Nephron progenitor cell (in vitro differentiated cells): Measurements from ENCODE around the gene LANCL3.

Source experiments
- DNase-seq: peaks from one replicate; pipeline ENCODE4 v3.0.0; 2021
- H3K27ac Mint-ChIP-seq: 2 replicates; pipeline ENCODE4 v1.8.0; 2021; ENCODE audit warnings: mild to moderate bottlenecking, moderate library complexity, mixed read lengths
- H3K27me3 Mint-ChIP-seq: 2 replicates; pipeline ENCODE4 v1.8.0; 2021; ENCODE audit warnings: mild to moderate bottlenecking, low read depth, mixed read lengths; ENCODE audit not compliant: poor library complexity
- H3K36me3 Mint-ChIP-seq: 2 replicates; pipeline ENCODE4 v1.8.0; 2021; ENCODE audit warnings: low read depth, mixed read lengths
- H3K4me1 Mint-ChIP-seq: 2 replicates; pipeline ENCODE4 v1.8.0; 2021; ENCODE audit warnings: mixed read lengths
- H3K4me3 Mint-ChIP-seq: 2 replicates; pipeline ENCODE4 v1.8.0; 2021; ENCODE audit warnings: mild to moderate bottlenecking, moderate library complexity, mixed read lengths
- H3K9me3 Mint-ChIP-seq: 2 replicates; pipeline ENCODE4 v1.8.0; 2021; ENCODE audit warnings: mild to moderate bottlenecking, moderate library complexity, mixed read lengths
- TF ChIP-seq, protein P1 (sequence below): fragments of 200-600 bp; sonication (generic); IDR thresholded peaks from 2 replicates; pipeline ENCODE4 v1.5.0; 2021; ENCODE audit warnings: antibody characterized with exemption

LANCL3 gene

GRCh38 chrX:37679888-37680287 lies 108.4 kb downstream of the LANCL3 start:
- DNase-seq = no peak
- Mint-ChIP-seq H3K36me3 (no peaks in the 10 kb centered on the region), H3K4me1 (no peaks in the 10 kb centered on the region), H3K4me3 (no peak overlapping the region), H3K27ac (no peak overlapping the region), H3K27me3 (peaks cover under 1% of the 10 kb centered on the region), H3K9me3 (peaks cover 21% of the 10 kb centered on the region)
- TF ChIP-seq, protein P1, sequence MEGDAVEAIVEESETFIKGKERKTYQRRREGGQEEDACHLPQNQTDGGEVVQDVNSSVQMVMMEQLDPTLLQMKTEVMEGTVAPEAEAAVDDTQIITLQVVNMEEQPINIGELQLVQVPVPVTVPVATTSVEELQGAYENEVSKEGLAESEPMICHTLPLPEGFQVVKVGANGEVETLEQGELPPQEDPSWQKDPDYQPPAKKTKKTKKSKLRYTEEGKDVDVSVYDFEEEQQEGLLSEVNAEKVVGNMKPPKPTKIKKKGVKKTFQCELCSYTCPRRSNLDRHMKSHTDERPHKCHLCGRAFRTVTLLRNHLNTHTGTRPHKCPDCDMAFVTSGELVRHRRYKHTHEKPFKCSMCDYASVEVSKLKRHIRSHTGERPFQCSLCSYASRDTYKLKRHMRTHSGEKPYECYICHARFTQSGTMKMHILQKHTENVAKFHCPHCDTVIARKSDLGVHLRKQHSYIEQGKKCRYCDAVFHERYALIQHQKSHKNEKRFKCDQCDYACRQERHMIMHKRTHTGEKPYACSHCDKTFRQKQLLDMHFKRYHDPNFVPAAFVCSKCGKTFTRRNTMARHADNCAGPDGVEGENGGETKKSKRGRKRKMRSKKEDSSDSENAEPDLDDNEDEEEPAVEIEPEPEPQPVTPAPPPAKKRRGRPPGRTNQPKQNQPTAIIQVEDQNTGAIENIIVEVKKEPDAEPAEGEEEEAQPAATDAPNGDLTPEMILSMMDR = no peak

- Mint-ChIP-seq H3K27me3 (peaks cover 22% of the 10 kb centered on the region), H3K36me3 (no peaks in the 10 kb centered on the region), H3K4me3 (peak overlapping the region; percentile 25), H3K27ac (no peak overlapping the region), H3K4me1 (no peaks in the 10 kb centered on the region), H3K9me3 (peaks cover 28% of the 10 kb centered on the region)
- TF ChIP-seq, protein P1 = no peak
- no peak for DNase-seq
Measured at GRCh38 chrX:37684426-37684825, 113.0 kb downstream of the LANCL3 start.

- Mint-ChIP-seq H3K36me3 (no peaks in the 10 kb centered on the region), H3K27ac (no peak overlapping the region), H3K27me3 (peaks cover 22% of the 10 kb centered on the region), H3K9me3 (peaks cover 28% of the 10 kb centered on the region), H3K4me1 (no peaks in the 10 kb centered on the region), H3K4me3 (peak overlapping the region; percentile 28)
- TF ChIP-seq, protein P1 = no peak
- no peak for DNase-seq
Measured at GRCh38 chrX:37684973-37685372, 113.5 kb downstream of the LANCL3 start.

- Mint-ChIP-seq H3K4me1 (no peaks in the 10 kb centered on the region), H3K36me3 (no peaks in the 10 kb centered on the region), H3K27ac (no peak within 1 kb of the TSS), H3K4me3 (peak within 1 kb of the TSS; percentile 71), H3K27me3 (peaks cover 22% of the 10 kb centered on the region), H3K9me3 (peaks cover 26% of the 10 kb centered on the region)
- TF ChIP-seq, protein P1 = no peak
- peak; percentile 57 for DNase-seq
Measured at GRCh38 chrX:37685381-37686359, 114.2 kb downstream of the LANCL3 start, which contains the start of gene XK. Gene XK, plus strand, starts transcription at chrX:37685791. Its CDS starts 171 bp downstream, at chrX:37685962.

DNA sequence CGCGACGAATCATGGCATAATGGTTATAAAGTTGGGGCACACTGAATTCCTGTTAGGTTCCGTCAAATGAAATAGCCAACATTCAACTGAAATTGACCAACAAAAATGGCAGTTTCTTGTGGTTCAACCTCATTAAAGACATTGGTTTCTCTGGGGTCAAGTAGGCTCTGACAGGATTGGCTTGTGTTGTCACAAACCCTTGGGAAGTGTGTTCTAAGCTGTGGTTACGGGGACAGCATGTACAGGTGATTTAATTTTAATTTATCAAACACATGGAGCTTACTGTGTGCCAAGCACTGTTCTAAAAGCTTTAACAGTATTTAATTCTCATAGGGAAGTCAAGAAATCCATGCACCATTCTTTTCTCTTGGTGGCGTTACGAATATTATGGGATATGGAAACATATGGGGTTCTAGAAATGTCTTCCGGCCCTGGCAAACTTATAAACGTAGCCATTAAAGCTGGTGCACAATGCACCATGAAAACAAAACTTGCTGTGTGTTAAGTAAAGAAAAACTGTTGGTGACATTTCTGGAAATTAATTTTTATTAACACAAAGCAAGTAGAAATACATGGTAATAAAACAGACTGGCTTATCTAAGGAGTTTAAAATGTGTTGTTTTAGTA lies 115.0 kb downstream of the LANCL3 start:
- peaks cover 22% of the 10 kb centered on the region for H3K27me3 Mint-ChIP-seq
- no peak overlapping the region for H3K27ac Mint-ChIP-seq
- no peaks in the 10 kb centered on the region for H3K36me3 Mint-ChIP-seq
- DNase-seq = no peak
- H3K4me3 Mint-ChIP-seq = peak overlapping the region; percentile 71
- peaks cover 23% of the 10 kb centered on the region for H3K9me3 Mint-ChIP-seq
- TF ChIP-seq, protein P1 = no peak
- no peaks in the 10 kb centered on the region for H3K4me1 Mint-ChIP-seq
